Measurements from ENCODE around the gene EMSY.

Gene EMSY

GRCh38 chr11:76515494-76515893 lies 70.7 kb downstream of the EMSY start:
- no peak for DNase-seq (ENCODE audit: low spot score)

DNA sequence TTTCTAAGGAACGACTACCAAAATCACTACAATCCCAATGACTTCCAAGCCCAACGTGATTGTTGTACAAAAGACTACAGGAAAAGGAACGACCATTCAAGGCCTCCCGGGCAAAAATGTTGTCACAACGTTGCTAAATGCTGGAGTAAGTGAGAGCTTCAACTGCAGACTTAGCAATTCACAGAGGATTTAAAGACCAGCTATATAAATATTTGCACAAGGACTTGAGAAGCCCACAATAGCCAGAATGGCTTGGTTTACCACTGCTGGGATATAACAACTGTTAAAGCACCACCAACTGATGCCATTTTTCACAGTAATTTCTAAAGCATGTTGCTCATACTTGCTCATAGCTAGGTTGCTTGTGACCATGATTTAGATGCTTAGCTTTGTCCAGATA lies 78.3 kb downstream of the EMSY start:
- DNase-seq (ENCODE audit: low spot score) = no peak

DNA sequence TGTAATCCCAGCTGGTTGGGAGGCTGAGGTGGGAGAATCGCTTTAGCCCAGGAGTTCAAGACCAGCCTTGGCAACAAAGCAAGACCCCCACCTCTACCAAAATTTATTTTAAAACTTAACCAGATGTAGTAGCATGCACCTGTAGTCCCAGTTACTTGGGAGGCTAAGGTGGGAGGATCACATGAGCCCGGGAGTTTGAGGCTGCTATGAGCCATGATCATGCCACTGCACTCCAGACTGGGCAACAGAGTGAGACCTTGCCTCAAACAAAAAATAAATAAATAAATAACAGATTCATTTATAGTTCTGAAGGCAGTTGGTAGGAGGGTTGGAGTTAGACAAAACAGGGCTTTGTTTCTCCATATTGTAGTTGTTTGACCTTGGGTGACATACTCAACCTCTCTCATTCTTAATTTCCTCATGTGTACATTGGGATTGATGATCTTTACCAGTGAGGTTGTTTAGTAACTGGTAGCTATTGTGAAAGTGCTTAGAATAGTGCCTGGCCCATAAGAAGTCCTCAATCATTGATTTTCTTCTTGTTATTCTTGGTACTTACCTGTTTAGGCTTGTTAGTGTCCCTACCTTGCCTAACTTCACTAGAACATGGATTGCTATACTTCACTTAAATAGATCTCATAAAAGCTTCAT lies 79.1 kb downstream of the EMSY start:
- no peak for DNase-seq (ENCODE audit: low spot score)

GRCh38 chr11:76524461-76524860 lies 79.6 kb downstream of the EMSY start:
- no peak for DNase-seq (ENCODE audit: low spot score)

DNA sequence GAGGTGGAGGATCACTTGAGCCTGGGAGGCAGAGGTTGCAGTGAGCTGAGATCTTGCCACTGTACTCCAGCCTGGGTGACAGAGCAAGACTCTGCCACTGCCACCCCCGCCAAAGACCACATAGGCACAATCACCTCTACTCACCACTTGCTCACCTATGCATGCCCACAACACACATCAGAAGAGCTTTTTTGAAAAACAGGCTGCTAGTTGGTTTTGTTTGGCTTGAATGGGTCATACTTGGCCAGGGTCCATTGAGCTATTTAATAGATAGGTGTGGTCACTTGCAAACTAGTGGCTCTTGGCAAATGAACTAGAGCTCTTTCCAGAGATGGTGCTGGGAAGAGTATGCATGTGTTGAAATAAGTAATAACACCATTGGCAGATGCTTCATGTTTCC lies 80.1 kb downstream of the EMSY start:
- no peak for DNase-seq (ENCODE audit: low spot score)

- no peak for DNase-seq (ENCODE audit: low spot score)
These were observed 82.1 kb downstream of the EMSY start for GRCh38 chr11:76526878-76527277.

DNA sequence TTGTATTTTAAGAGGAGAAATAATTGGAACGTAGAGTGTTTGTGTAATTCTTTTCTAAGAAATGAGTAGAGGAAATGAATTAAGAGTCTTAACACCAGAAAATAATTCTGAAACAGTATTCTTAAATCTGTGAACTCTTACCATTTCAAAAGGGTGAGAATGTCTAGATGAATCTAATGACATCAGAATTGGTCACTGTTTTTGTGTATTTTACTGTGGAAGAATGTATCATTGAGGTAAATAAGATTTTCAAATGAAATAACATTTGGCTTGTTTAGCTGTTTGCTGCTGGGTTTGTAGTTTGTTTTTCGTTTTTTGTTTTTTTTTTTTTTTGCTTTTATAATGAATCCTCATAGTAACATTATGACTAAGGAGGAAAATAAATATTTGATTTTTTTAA lies 97.6 kb downstream of the EMSY start:
- DNase-seq (ENCODE audit: low spot score) = no peak

DNA sequence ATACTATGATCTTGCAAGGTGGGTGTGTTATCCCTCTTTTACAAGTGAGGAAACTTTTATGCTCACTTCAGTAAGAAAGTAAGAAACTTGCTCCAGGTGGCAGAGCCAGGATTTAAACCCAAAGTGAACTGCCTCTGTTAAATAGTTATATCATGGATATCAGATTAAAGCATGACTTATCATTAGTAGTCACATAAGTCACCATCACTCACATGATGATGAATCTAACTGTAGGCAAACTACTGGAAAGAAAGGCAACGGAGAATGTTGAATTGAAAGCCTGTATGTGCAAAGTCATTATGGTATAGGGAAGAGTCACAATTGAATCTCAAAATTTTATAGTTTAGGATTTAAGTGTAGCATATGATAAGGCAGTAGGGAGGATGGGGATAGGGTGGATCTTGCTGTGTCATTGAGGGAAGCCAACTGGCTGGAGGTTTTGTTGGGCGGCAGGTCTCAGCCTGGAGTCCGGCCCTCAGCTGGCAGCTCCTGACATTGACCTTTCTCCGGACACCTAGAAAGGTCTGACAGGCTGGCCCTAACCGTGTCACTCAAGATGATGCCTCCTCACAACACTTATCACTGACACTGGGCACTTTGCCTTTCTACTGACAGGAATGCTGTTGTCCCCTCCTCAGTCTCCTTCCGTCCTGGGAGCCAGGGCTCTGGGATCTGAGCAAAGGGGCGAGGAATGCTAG lies 98.3 kb downstream of the EMSY start:
- no peak for DNase-seq (ENCODE audit: low spot score)

GRCh38 chr11:76550781-76551180 lies 106.0 kb downstream of the EMSY start:
- no peak for DNase-seq (ENCODE audit: low spot score)

DNA sequence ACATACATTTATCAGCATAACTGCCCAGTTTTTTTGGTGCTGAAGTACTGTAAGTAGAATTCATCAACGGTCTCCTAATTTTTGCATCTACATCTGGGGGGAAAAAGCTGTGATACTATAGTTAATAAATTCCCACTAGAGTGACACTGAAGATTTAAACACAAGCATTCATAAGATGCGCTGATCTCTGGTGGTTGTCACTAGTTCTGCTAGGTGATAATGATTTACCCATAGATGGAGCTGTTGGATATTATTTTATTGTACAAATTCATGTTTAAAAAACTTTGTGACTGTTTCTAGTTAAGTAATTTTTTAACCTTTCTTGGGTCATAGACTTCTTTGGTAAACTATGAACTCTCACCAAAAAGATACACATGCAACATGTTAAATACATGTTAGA lies 106.6 kb downstream of the EMSY start:
- DNase-seq (ENCODE audit: low spot score) = no peak

- DNase-seq (ENCODE audit: low spot score) = no peak
These were observed 108.2 kb downstream of the EMSY start for GRCh38 chr11:76552987-76553386.

- DNase-seq (ENCODE audit: low spot score) = no peak
These were observed 109.0 kb downstream of the EMSY start for GRCh38 chr11:76553554-76554476.

GRCh38 chr11:76554767-76555166 lies 109.9 kb downstream of the EMSY start:
- DNase-seq (ENCODE audit: low spot score) = no peak

DNA sequence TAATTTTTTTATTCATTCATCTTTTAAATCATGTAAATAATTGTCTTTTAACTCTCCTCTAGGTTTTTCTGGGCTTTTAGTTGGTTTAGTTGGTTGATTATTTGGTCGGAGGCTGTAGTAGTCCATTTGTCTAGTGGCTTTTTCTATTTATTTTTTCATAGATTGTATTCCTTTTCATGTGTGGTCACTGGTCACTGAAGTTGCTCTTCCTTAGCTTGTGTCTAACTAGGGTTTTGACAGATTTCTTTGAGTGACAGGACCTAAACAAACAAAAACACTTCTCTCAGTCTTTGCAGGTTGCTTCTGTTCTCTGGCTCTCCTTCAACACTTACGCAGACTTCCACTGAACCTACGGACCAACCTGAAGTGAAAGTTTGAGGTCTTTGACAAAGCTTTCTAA lies 112.6 kb downstream of the EMSY start:
- no peak for DNase-seq (ENCODE audit: low spot score)

DNA sequence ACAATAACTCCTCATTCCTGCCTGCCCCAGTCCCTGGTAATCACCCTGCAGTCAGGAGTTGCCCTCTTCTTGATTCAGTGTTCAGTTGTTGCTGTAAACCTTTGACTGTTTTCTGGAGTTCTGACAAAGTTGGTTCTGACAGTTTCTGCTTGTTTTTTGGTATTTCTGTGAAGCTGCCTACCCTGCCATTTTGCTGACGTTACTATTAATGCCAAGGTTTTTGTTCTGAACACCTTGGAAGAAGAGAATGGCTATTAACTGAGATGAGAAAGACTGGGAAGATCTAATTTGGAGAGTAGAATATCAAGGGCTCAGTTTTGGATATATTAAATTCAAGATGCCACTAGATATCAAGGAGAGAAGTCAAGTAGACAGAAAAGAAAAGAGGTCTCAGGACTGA lies 113.7 kb downstream of the EMSY start:
- DNase-seq (ENCODE audit: low spot score) = no peak

DNA sequence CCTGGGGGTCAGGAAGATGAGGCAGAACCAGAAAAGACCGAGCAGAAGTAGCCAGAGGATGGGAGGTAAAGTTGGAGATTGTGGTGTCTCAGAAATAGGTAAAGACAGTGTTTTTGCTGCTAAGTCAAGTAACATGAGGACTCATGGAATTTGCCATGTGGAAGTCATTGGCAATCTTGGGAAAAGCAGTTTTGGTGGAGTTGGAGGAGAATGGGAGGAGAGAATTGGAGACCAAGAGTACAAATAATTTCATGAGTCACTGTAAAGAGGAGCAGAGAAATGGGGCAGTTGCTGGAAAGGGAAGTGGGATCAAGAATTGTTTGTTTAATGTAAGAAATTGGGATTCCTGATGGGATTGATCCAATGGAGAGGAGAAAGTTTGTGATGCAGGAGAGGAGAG lies 114.1 kb downstream of the EMSY start:
- no peak for DNase-seq (ENCODE audit: low spot score)

- DNase-seq (ENCODE audit: low spot score) = no peak
These were observed 114.5 kb downstream of the EMSY start for GRCh38 chr11:76559346-76559745.

DNA sequence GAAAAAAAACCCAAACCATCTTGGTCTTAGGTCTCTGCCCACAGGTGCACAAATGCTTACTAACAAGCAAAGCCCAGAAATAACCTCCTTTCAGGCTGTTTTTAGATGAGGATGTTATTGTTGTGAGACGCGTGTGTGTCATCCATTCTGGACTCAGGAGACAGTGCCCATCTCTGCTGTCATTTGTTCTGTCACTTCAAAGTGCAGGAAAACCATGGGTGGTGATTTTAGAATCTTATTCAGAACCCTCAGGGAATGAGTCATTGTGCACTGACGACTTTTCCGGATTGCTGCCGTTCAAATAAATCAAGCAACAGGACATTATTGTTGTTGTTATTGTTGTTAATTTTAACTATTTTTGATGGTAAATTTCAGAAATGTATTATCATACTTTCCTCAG lies 115.4 kb downstream of the EMSY start:
- DNase-seq (ENCODE audit: low spot score) = no peak

GRCh38 chr11:76561245-76561644 lies 116.4 kb downstream of the EMSY start:
- no peak for DNase-seq (ENCODE audit: low spot score)

- DNase-seq (ENCODE audit: low spot score) = no peak
These were observed 117.7 kb downstream of the EMSY start for GRCh38 chr11:76562541-76562940.

GRCh38 chr11:76564364-76564763 lies 119.5 kb downstream of the EMSY start:
- DNase-seq (ENCODE audit: low spot score) = no peak

DNA sequence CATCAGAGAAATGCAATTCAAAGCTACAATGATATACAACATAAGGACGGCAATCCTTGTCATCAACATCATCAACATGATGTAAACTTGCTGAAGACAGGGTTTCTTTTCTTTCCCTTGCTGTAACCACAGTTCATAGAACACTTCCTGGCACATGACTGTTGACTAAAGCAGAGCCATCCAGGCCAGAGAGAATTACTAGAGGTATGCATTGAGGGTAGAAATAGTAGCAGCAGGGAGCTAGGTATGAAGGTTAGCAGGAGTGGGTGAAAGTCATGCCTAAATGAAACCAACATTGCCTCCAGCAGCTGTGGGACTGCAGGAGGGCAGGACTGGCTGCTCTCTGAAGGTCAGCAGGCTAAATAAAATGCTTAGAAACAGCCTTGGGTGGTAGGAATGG lies 122.0 kb downstream of the EMSY start:
- DNase-seq (ENCODE audit: low spot score) = no peak

DNA sequence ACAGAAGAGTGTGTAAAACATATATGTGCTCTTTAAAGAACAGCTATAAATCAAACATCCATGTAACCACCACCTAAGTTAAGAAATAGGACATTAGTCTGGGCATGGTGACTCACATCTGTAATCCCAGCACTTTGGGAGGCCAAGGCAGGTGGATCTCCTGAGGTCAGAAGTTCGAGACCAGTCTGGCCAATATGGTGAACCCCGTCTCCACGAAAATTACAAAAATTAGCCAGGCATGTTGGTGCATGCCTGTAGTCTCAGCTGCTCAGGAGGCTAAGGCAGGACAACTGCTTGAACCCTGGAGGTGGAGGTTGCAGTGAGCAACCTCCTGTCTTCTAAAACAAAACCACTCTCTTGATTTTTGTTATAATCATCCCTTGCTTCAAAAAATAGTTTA lies 122.4 kb downstream of the EMSY start:
- no peak for DNase-seq (ENCODE audit: low spot score)
